ENCODE results near the gene CARD9.

CARD9 gene

DNA sequence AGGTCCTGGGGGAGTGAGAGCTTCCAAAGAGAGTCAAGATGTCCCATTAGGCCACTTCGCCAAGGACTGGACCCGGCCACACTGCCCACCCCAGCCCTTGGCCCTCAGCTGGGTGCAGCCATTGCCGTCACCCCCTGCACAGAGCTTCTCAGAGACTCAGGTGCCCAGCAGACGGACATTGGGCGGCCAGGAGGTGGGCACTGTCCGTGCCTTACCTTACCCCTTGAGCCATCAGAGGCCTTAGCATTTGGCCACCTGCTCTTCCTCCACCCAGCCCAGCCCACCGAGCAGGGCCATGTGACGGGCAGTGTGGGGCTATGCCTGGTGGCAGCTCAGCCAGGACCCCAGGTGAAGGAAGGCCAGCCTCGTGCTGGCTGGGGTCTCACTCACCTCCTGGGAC is 6.6 kb downstream of the CARD9 start:
- peaks cover 0 to 75% (median 32%) of the 10 kb centered on the region in 11 experiments; a peak in 17 of 22 replicates for H3K36me3 ChIP-seq
- peaks cover 10 to 92% (median 34%) of the 10 kb centered on the region in 11 experiments; a peak in 21 of 22 replicates for H4K20me1 ChIP-seq
- peak overlapping the region in 5 of 11 experiments; percentile 50 to 98 (median 59); a peak in 7 of 22 replicates for H3K27ac ChIP-seq
- H3K4me2 ChIP-seq, result peak overlapping the region in 9 of 11 experiments; percentile 75 to 90 (median 83); a peak in 12 of 22 replicates
- H3K4me3 ChIP-seq, result no peak overlapping the region
- TF ChIP-seq Cebpa-rat (IDR thresholded peaks at IDR 0.05), result no peak
- no peaks in the 10 kb centered on the region for H3K9me3 ChIP-seq (replicated peaks in 1 of 11)
- peak overlapping the region in 8 of 11 experiments; percentile 16 to 98 (median 46); a peak in 3 of 22 replicates for H3K9ac ChIP-seq
- no peaks in the 10 kb centered on the region for H3K27me3 ChIP-seq
- H3K4me1 ChIP-seq, result peaks cover 66 to 90% (median 77%) of the 10 kb centered on the region in 10 experiments

- Histone ChIP-seq H3K4me2 (peak overlapping the region; percentile 75 to 90 (median 86)), H3K9me3 (replicated peaks in 1 of 11) (no peaks in the 10 kb centered on the region), H3K4me1 (peaks cover 66 to 88% (median 72%) of the 10 kb centered on the region in 10 experiments), H3K36me3 (peaks cover 0 to 73% (median 34%) of the 10 kb centered on the region in 11 experiments; a peak in 19 of 22 replicates), H4K20me1 (peaks cover 10 to 92% (median 45%) of the 10 kb centered on the region in 11 experiments; a peak in 21 of 22 replicates), H3K27ac (peak overlapping the region; percentile 38 to 98 (median 59); a peak in 20 of 22 replicates), H3K9ac (peak overlapping the region; percentile 29 to 98 (median 47); a peak in 18 of 22 replicates), H3K4me3 (no peak overlapping the region), H3K27me3 (no peaks in the 10 kb centered on the region)
- no peak for TF ChIP-seq Cebpa-rat (IDR thresholded peaks at IDR 0.05)
Observed at GRCh38 chr9:136365775-136366222, 7.7 kb downstream of the CARD9 start.

- Histone ChIP-seq H3K4me2 (peak overlapping the region; percentile 75 to 90 (median 86)), H3K36me3 (peaks cover 0 to 72% (median 27%) of the 10 kb centered on the region in 11 experiments; a peak in 19 of 22 replicates), H3K27me3 (no peaks in the 10 kb centered on the region), H3K27ac (peak overlapping the region; percentile 16 to 98 (median 59); a peak in 19 of 22 replicates), H3K4me1 (peaks cover 64 to 82% (median 67%) of the 10 kb centered on the region in 10 experiments), H3K4me3 (no peak overlapping the region), H4K20me1 (peaks cover 10 to 92% (median 46%) of the 10 kb centered on the region in 11 experiments; a peak in 21 of 22 replicates), H3K9ac (peak overlapping the region in 10 of 11 experiments; percentile 29 to 98 (median 52); a peak in 15 of 22 replicates), H3K9me3 (replicated peaks in 1 of 11) (no peaks in the 10 kb centered on the region)
- no peak for TF ChIP-seq Cebpa-rat (IDR thresholded peaks at IDR 0.05)
Observed at GRCh38 chr9:136364942-136365774, 8.3 kb downstream of the CARD9 start.

DNA sequence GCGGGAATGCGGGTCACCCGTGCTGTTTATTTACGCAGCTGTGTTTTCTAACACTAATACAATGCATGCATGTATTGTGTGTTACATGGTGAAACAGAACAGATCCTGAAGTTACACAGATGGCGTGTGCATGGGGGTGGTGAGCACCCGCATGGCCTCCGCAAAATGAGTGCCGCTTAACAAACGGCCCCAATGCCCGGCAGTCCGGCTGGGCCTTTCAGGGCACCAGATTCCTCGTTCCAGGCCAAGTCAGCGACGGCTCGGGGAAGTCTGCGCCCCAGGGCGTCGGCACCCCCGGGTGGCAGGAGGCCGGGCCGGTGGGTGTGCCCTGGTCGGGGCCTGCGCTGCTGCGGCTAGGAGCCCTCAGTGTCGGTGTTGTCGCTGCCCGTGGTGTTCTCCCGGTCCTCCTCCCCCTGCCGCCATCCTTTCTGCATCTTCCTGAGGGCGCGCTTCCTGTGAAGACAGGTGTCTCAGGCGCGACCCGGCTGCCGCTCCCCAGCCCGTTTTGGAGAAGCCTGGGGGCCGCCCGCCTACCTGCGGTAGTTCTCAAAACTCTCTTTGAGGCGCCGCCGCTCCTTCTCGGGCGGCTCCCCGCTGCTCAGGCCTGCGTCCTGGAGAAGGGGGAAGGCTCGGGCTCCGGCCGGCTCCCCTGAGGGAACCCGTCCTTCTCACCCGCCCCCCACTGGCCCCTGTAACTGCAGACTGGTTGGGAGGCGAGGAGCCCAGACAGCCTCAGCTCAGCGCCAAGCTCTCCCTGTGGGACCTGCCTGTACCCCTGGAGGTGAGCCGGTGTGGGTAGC is 9.3 kb downstream of the CARD9 start:
- Histone ChIP-seq H3K9ac (peak overlapping the region in 9 of 11 experiments; percentile 22 to 98 (median 96); a peak in 11 of 22 replicates), H3K4me1 (peaks cover 58 to 82% (median 73%) of the 10 kb centered on the region in 10 experiments), H4K20me1 (peaks cover 10 to 92% (median 56%) of the 10 kb centered on the region in 11 experiments; a peak in 21 of 22 replicates), H3K36me3 (peaks cover 0 to 70% (median 25%) of the 10 kb centered on the region in 11 experiments; a peak in 19 of 22 replicates), H3K4me3 (peak overlapping the region in 8 of 10 experiments; percentile 25 to 99 (median 90); a peak in 9 of 20 replicates), H3K27me3 (no peaks in the 10 kb centered on the region), H3K27ac (peak overlapping the region in 7 of 11 experiments; percentile 28 to 98 (median 97); a peak in 7 of 22 replicates), H3K9me3 (replicated peaks in 1 of 11) (no peaks in the 10 kb centered on the region), H3K4me2 (peak overlapping the region; percentile 75 to 90 (median 86))
- TF ChIP-seq Cebpa-rat (IDR thresholded peaks at IDR 0.05), result no peak

DNA sequence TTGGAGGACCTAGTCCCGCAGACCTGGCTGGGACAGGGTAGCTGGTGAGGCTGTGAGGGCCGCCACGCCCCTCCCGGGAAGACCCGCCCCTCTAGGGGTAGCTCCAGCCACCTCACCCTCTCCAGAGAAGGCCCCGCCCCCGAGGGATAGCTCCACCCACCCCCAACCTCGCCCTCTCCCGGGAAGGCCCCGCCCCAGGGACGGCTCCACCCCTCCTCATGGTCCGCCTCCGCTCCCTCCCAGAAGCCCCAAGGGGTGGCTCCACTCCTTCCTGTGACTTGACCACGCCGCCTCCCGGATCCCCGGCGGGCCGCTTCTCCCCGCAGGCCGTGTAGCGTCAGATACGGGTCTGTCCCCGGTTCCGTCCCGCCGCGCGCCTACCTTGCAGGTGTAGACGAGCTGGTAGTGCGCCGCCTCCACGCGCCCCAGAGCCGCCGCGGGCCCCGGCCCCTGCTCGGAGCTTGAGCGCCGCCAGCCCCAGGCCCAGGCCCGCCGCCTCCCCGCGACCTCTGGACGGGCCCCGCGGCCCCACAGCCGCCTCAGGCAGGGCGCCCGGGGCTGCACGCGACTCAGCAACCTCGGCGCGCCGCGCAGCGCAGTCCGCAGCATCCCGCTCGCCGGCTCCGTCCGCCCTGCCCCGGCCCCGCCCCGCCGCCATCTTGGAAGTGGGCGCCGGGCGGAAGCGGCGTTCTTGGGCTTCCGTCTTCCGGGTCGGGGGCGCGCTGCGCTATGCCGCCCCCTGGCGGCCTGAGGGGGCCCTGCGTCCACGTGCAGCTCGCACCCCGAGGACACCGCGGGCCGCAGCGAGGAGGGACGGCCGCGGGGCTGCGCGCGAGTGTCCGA is 10.1 kb downstream of the CARD9 start, which contains the start of gene DNLZ:
DNLZ (minus strand) TSS at position 639 of the 843 bp plus-strand sequence; CDS start at position 609, 30 bp downstream.
- TF ChIP-seq Cebpa-rat (IDR thresholded peaks at IDR 0.05), result no peak
- Histone ChIP-seq H3K27ac (peak within 1 kb of the TSS; percentile 82 to 98 (median 97)), H3K27me3 (no peaks in the 10 kb centered on the region), H4K20me1 (peaks cover 10 to 92% (median 64%) of the 10 kb centered on the region in 11 experiments; a peak in 21 of 22 replicates), H3K4me2 (peak within 1 kb of the TSS; percentile 75 to 90 (median 86)), H3K4me3 (peak within 1 kb of the TSS; percentile 85 to 99 (median 94)), H3K9me3 (replicated peaks in 1 of 11) (no peaks in the 10 kb centered on the region), H3K4me1 (peaks cover 53 to 80% (median 65%) of the 10 kb centered on the region in 10 experiments), H3K9ac (peak within 1 kb of the TSS; percentile 87 to 98 (median 96)), H3K36me3 (peaks cover 3 to 70% (median 26%) of the 10 kb centered on the region in 11 experiments; a peak in 19 of 22 replicates)

GRCh38 chr9:136362450-136362784 is 11.1 kb downstream of the CARD9 start:
- 0 out of 22 replicates have a peak overlapping the region, but pooled peaks of 1 of the 11 experiments have one; percentile 16 for H3K27ac ChIP-seq
- peak overlapping the region; percentile 41 to 88 (median 66) for H3K4me2 ChIP-seq
- H3K9ac ChIP-seq, result peak overlapping the region in 8 of 11 experiments; percentile 6 to 98 (median 73); a peak in 13 of 22 replicates
- H3K36me3 ChIP-seq, result peaks cover 7 to 70% (median 35%) of the 10 kb centered on the region in 11 experiments; a peak in 21 of 22 replicates
- no peak for TF ChIP-seq Cebpa-rat (IDR thresholded peaks at IDR 0.05)
- H3K27me3 ChIP-seq, result no peaks in the 10 kb centered on the region
- no peaks in the 10 kb centered on the region for H3K9me3 ChIP-seq (replicated peaks in 1 of 11)
- H3K4me1 ChIP-seq, result peaks cover 45 to 71% (median 56%) of the 10 kb centered on the region in 10 experiments
- H4K20me1 ChIP-seq, result peaks cover 10 to 92% (median 67%) of the 10 kb centered on the region in 11 experiments; a peak in 20 of 22 replicates
- H3K4me3 ChIP-seq, result peak overlapping the region in 2 of 10 experiments; percentile 86 to 99; a peak in 2 of 20 replicates

- Histone ChIP-seq H3K27ac (peak overlapping the region in 2 of 11 experiments; percentile 16 to 22; a peak in 2 of 22 replicates), H3K4me3 (no peak overlapping the region), H3K27me3 (no peaks in the 10 kb centered on the region), H3K9me3 (replicated peaks in 1 of 11) (no peaks in the 10 kb centered on the region), H3K4me1 (peaks cover 43 to 66% (median 52%) of the 10 kb centered on the region in 10 experiments), H4K20me1 (peaks cover 10 to 92% (median 69%) of the 10 kb centered on the region in 11 experiments; a peak in 20 of 22 replicates), H3K9ac (peak overlapping the region in 9 of 11 experiments; percentile 1 to 98 (median 50); a peak in 15 of 22 replicates), H3K4me2 (peak overlapping the region in 10 of 11 experiments; percentile 41 to 88 (median 68); a peak in 15 of 22 replicates), H3K36me3 (peaks cover 8 to 70% (median 35%) of the 10 kb centered on the region in 11 experiments; a peak in 21 of 22 replicates)
- no peak for TF ChIP-seq Cebpa-rat (IDR thresholded peaks at IDR 0.05)
Observed at GRCh38 chr9:136361754-136362449, 11.6 kb downstream of the CARD9 start.

Data from BLaER1 treated with 17β-estradiol and CSF1 and Interleukin-3, amounts not matched to agents 10 nM and 100 nM (cell line).